ENCODE data around the gene TIGD1. TPM values are rescaled to one million over a fixed set of nuclear protein-coding genes. Genes with fewer than 3 reads are reported as not detected.

TIGD1 gene
- polyA plus RNA-seq, 1 donor (not counting 4 experiments of a cell fraction or from before 2014, with no cell fraction given) = 2.3 TPM

DNA sequence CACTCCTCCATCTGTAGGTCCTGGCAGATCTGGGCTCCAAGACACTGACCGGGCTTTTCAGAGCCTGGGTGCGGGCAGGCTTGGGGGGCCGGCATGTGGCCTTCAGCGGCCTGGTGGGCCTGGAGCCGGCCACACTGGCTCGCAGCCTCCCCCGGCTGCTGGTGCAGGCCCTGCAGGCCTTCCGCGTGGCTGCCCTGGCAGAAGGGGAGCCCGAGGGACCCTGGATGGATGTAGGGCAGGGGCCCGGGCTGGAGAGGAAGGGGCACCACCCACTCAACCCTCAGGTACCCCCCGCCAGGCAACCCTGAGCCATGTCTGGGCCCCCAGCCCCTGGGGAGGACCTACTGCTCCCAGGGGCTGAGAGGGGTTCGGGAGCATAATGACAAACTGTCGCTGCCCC lies 25.2 kb downstream of the TIGD1 start:
- no peaks in the 10 kb centered on the region for H4K20me1 ChIP-seq (ENCODE audit: control insufficient read depth, extremely low read depth, insufficient read depth, low read length)
- no peaks in the 10 kb centered on the region for H3K36me3 ChIP-seq (ENCODE audit: control insufficient read depth in 2 of 2, extremely low read depth in 1 of 2, insufficient read depth in 2 of 2, low read length in 2 of 2)
- no peak for DNase-seq (ENCODE audit: low read depth, low spot score)
- H3K4me3 ChIP-seq (ENCODE audit: control insufficient read depth in 2 of 3, extremely low read depth in 1 of 3, insufficient read depth in 2 of 3, low read depth in 1 of 3, low read length in 3 of 3) = no peak overlapping the region
- dilution Hi-C loops (cut with MboI; ENCODE audit: extremely low pct_ligation_motif_present, low sequenced_read_pairs) = no loop called here
- peaks cover 47% of the 10 kb centered on the region for H3K27me3 ChIP-seq (ENCODE audit: control insufficient read depth, extremely low read depth, insufficient read depth, low read length)
- no peaks in the 10 kb centered on the region for H3K9me3 ChIP-seq (ENCODE audit: control insufficient read depth, low read depth, low read length)
- no peak for TF ChIP-seq EZH2 (IDR thresholded peaks at IDR 0.05; ENCODE audit: low read length)
- TF ChIP-seq, protein P1, sequence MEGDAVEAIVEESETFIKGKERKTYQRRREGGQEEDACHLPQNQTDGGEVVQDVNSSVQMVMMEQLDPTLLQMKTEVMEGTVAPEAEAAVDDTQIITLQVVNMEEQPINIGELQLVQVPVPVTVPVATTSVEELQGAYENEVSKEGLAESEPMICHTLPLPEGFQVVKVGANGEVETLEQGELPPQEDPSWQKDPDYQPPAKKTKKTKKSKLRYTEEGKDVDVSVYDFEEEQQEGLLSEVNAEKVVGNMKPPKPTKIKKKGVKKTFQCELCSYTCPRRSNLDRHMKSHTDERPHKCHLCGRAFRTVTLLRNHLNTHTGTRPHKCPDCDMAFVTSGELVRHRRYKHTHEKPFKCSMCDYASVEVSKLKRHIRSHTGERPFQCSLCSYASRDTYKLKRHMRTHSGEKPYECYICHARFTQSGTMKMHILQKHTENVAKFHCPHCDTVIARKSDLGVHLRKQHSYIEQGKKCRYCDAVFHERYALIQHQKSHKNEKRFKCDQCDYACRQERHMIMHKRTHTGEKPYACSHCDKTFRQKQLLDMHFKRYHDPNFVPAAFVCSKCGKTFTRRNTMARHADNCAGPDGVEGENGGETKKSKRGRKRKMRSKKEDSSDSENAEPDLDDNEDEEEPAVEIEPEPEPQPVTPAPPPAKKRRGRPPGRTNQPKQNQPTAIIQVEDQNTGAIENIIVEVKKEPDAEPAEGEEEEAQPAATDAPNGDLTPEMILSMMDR (optimal IDR thresholded peaks at IDR 0.05 in 1 of 3, IDR thresholded peaks at IDR 0.05 in 1 of 3, conservative IDR thresholded peaks at IDR 0.05 in 1 of 3; ENCODE audit: extremely low read depth in 1 of 3, insufficient read depth in 2 of 3, low read length in 3 of 3) = no peak
- H2AFZ ChIP-seq (ENCODE audit: control insufficient read depth, low read length) = no peak overlapping the region
- H3K9ac ChIP-seq (ENCODE audit: control insufficient read depth, extremely low read depth, insufficient read depth, low read length) = no peak overlapping the region
- no peaks in the 10 kb centered on the region for H3K4me1 ChIP-seq (ENCODE audit: control insufficient read depth, extremely low read depth, insufficient read depth, low read length)
- no peaks in the 10 kb centered on the region for H3K79me2 ChIP-seq (ENCODE audit: control insufficient read depth, insufficient read depth, low read length)
- FAIRE-seq = no peak
- H3K9me1 ChIP-seq (ENCODE audit: control insufficient read depth, extremely low read depth, insufficient read depth, low read length) = no peaks in the 10 kb centered on the region
- H3K4me2 ChIP-seq (ENCODE audit: control insufficient read depth, extremely low read depth, insufficient read depth, low read depth, low read length) = no peak overlapping the region
- no peak overlapping the region for H3K27ac ChIP-seq (ENCODE audit: control insufficient read depth, insufficient read depth, low read length)

DNA sequence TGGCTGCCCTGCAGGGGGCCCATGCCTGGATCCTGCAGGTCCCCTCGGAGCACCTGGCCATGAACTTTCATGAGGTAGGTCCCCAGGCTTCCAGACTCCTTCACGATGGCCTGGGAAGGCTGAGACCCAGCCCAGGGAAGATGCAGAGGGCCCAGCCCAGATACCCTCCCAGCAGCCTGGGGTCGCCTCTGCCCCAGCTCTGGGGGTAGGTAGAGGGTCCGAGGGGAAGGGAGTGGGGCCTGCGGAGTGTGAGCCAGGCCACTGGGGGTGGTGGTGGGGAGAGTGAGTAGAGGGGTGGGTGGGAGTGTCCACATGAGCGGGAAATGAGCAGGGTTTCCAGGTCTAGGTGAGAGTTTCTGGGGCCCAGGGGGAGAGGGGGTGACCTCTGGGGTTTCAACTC lies 25.6 kb downstream of the TIGD1 start:
- Histone ChIP-seq H3K9me1 (ENCODE audit: control insufficient read depth, extremely low read depth, insufficient read depth, low read length) (no peaks in the 10 kb centered on the region), H3K36me3 (ENCODE audit: control insufficient read depth in 2 of 2, extremely low read depth in 1 of 2, insufficient read depth in 2 of 2, low read length in 2 of 2) (no peaks in the 10 kb centered on the region), H3K4me3 (ENCODE audit: control insufficient read depth in 2 of 3, extremely low read depth in 1 of 3, insufficient read depth in 2 of 3, low read depth in 1 of 3, low read length in 3 of 3) (no peak overlapping the region), H3K9me3 (ENCODE audit: control insufficient read depth, low read depth, low read length) (no peaks in the 10 kb centered on the region), H3K4me1 (ENCODE audit: control insufficient read depth, extremely low read depth, insufficient read depth, low read length) (no peaks in the 10 kb centered on the region), H3K27me3 (ENCODE audit: control insufficient read depth, extremely low read depth, insufficient read depth, low read length) (peaks cover 49% of the 10 kb centered on the region), H4K20me1 (ENCODE audit: control insufficient read depth, extremely low read depth, insufficient read depth, low read length) (no peaks in the 10 kb centered on the region), H3K27ac (ENCODE audit: control insufficient read depth, insufficient read depth, low read length) (no peak overlapping the region), H3K79me2 (ENCODE audit: control insufficient read depth, insufficient read depth, low read length) (no peaks in the 10 kb centered on the region), H3K9ac (ENCODE audit: control insufficient read depth, extremely low read depth, insufficient read depth, low read length) (no peak overlapping the region), H3K4me2 (ENCODE audit: control insufficient read depth, extremely low read depth, insufficient read depth, low read depth, low read length) (no peak overlapping the region), H2AFZ (ENCODE audit: control insufficient read depth, low read length) (no peak overlapping the region)
- TF ChIP-seq, protein P1 (optimal IDR thresholded peaks at IDR 0.05 in 1 of 3, IDR thresholded peaks at IDR 0.05 in 1 of 3, conservative IDR thresholded peaks at IDR 0.05 in 1 of 3; ENCODE audit: extremely low read depth in 1 of 3, insufficient read depth in 2 of 3, low read length in 3 of 3) = no peak
- TF ChIP-seq EZH2 (IDR thresholded peaks at IDR 0.05; ENCODE audit: low read length) = no peak
- FAIRE-seq (no peak), DNase-seq (ENCODE audit: low read depth, low spot score) (no peak)
- dilution Hi-C loops (cut with MboI; ENCODE audit: extremely low pct_ligation_motif_present, low sequenced_read_pairs) = no loop called here

Data from keratinocyte (primary cell).